Measurements from ENCODE around the gene ADPRM. TPM values are rescaled to one million over a fixed set of nuclear protein-coding genes. Genes with fewer than 3 reads are reported as not detected.

ADPRM gene
- total RNA-seq, 1 experiment from 2014 or later = 7.9 TPM

- intact Hi-C loops (cut with micrococcal nuclease) = no loop called here
- no peak overlapping the region for H3K9ac ChIP-seq (ENCODE audit: low read length)
- ChIA-PET CTCF (interaction anchor here (0.7 to 1.0 kb wide), 2 partner anchors 40 to 198 kb away, joined by 3 read pairs; no protein-coding TSS in a partner anchor), RAD21 (ENCODE audit: low non-redundant PET in 1 of 2, low total read pairs in 2 of 2, uncharacterized antibody in 2 of 2, unreplicated experiment in 2 of 2) (no interaction called here), POLR2A (no interaction called here)
- no peaks in the 10 kb centered on the region for H4K20me1 ChIP-seq (ENCODE audit: insufficient read depth)
- H3K9me3 ChIP-seq (ENCODE audit: control insufficient read depth in 1 of 2, insufficient read depth in 1 of 2, low read depth in 1 of 2, low read length in 2 of 2) = no peaks in the 10 kb centered on the region
- no peaks in the 10 kb centered on the region for H3K79me2 ChIP-seq (ENCODE audit: insufficient read depth, low read length)
- no peaks in the 10 kb centered on the region for H3K9me2 ChIP-seq (ENCODE audit: insufficient read depth)
- H2AFZ ChIP-seq (ENCODE audit: low read depth, low read length, poor library complexity, severe bottlenecking) = no peak overlapping the region
- H3K27me3 ChIP-seq (ENCODE audit: insufficient read depth, low read length) = no peaks in the 10 kb centered on the region
- no peak for ATAC-seq
- DNase-seq (ENCODE audit: low read depth, low spot score) = no peak
- H3K4me3 ChIP-seq (replicated peaks in 1 of 2; ENCODE audit: low read depth in 1 of 2, low read length in 2 of 2) = no peak overlapping the region
- peaks cover 0 to 6% of the 10 kb centered on the region in 2 experiments; a peak in 3 of 4 replicates for H3K4me1 ChIP-seq (ENCODE audit: control insufficient read depth in 1 of 2, insufficient read depth in 2 of 2, low read length in 2 of 2)
- no peaks in the 10 kb centered on the region for H3K36me3 ChIP-seq (ENCODE audit: control insufficient read depth in 1 of 2, insufficient read depth in 2 of 2, low read length in 2 of 2)
- BruUV-seq (replicated peaks) = no TSS peak
- TF ChIP-seq EZH2phosphoT487 (IDR thresholded peaks at IDR 0.05; ENCODE audit: borderline replicate concordance) = no peak
- no peak for TF ChIP-seq SP1 (IDR thresholded peaks at IDR 0.05; ENCODE audit: low read depth)
- TF ChIP-seq TCF7L2 (IDR thresholded peaks at IDR 0.05; ENCODE audit: borderline replicate concordance, extremely low read depth, insufficient read depth, insufficient read length) = no peak
- no peak for TF ChIP-seq ELF1 (IDR thresholded peaks at IDR 0.05; ENCODE audit: borderline replicate concordance, low read depth)
- TF ChIP-seq JUND (IDR thresholded peaks at IDR 0.05) = no peak
- TF ChIP-seq YY1 (IDR thresholded peaks at IDR 0.05; ENCODE audit: extremely low read depth, insufficient replicate concordance, low read depth, low read length) = no peak
- TF ChIP-seq SRF (IDR thresholded peaks at IDR 0.05; ENCODE audit: low read depth) = no peak
- no peak for TF ChIP-seq CEBPB (IDR thresholded peaks at IDR 0.05; ENCODE audit: low read depth)
- no peak overlapping the region for H3K4me2 ChIP-seq (ENCODE audit: low read length)
- H3K27ac ChIP-seq (ENCODE audit: low read depth, low read length) = no peak overlapping the region
Observed at GRCh38 chr17:10668775-10669174, 28.6 kb upstream of the ADPRM start.

- ChIA-PET POLR2A (no interaction called here), CTCF (no interaction called here), RAD21 (ENCODE audit: low non-redundant PET in 1 of 2, low total read pairs in 2 of 2, uncharacterized antibody in 2 of 2, unreplicated experiment in 2 of 2) (no interaction called here)
- Histone ChIP-seq H3K9me3 (ENCODE audit: control insufficient read depth in 1 of 2, insufficient read depth in 1 of 2, low read depth in 1 of 2, low read length in 2 of 2) (no peaks in the 10 kb centered on the region), H3K9ac (ENCODE audit: low read length) (no peak overlapping the region), H3K4me1 (ENCODE audit: control insufficient read depth in 1 of 2, insufficient read depth in 2 of 2, low read length in 2 of 2) (peaks cover 0 to 6% of the 10 kb centered on the region in 2 experiments; a peak in 3 of 4 replicates), H3K9me2 (ENCODE audit: insufficient read depth) (no peaks in the 10 kb centered on the region), H2AFZ (ENCODE audit: low read depth, low read length, poor library complexity, severe bottlenecking) (no peak overlapping the region), H3K4me2 (ENCODE audit: low read length) (no peak overlapping the region), H3K79me2 (ENCODE audit: insufficient read depth, low read length) (no peaks in the 10 kb centered on the region), H4K20me1 (ENCODE audit: insufficient read depth) (no peaks in the 10 kb centered on the region), H3K27me3 (ENCODE audit: insufficient read depth, low read length) (no peaks in the 10 kb centered on the region), H3K27ac (ENCODE audit: low read depth, low read length) (no peak overlapping the region), H3K36me3 (ENCODE audit: control insufficient read depth in 1 of 2, insufficient read depth in 2 of 2, low read length in 2 of 2) (peaks cover 7 to 11% of the 10 kb centered on the region in 2 experiments; a peak in 2 of 4 replicates), H3K4me3 (replicated peaks in 1 of 2; ENCODE audit: low read depth in 1 of 2, low read length in 2 of 2) (no peak overlapping the region)
- BruUV-seq (replicated peaks) = no TSS peak
- intact Hi-C loops (cut with micrococcal nuclease) = no loop called here
- ATAC-seq = no peak
- DNase-seq (ENCODE audit: low read depth, low spot score) = no peak
- TF ChIP-seq SRF (IDR thresholded peaks at IDR 0.05; ENCODE audit: low read depth) (no peak), EZH2 (IDR thresholded peaks at IDR 0.05) (no peak), CTCF (IDR thresholded peaks at IDR 0.05 in 2 of 3, conservative IDR thresholded peaks at IDR 0.05 in 1 of 3; ENCODE audit: borderline replicate concordance in 1 of 3, insufficient read depth in 1 of 3, low read depth in 2 of 3, low read length in 2 of 3) (no peak), EGR1 (IDR thresholded peaks at IDR 0.05; ENCODE audit: low read depth) (no peak), RAD21 (IDR thresholded peaks at IDR 0.05; ENCODE audit: low read depth) (no peak), ZBTB33 (IDR thresholded peaks at IDR 0.05; ENCODE audit: extremely low read depth, insufficient replicate concordance, low read length) (no peak), YY1 (IDR thresholded peaks at IDR 0.05; ENCODE audit: extremely low read depth, insufficient replicate concordance, low read depth, low read length) (no peak)
Observed at GRCh38 chr17:10673312-10673711, 24.1 kb upstream of the ADPRM start.
